Progenitor cell of endocrine pancreas (in vitro differentiated cells): ENCODE data around the gene ZNHIT1. TPM values are rescaled to one million over a fixed set of nuclear protein-coding genes. Genes with fewer than 3 reads are reported as not detected.

Experiments used
- DNase-seq: peaks from one replicate; pipeline ENCODE4 v3.0.0; 2021; ENCODE audit warnings: low spot score; ENCODE audit not compliant: unreplicated experiment
- H3K27ac Mint-ChIP-seq: 2 replicates; pipeline ENCODE4 v1.8.0; 2021; ENCODE audit warnings: mild to moderate bottlenecking, moderate library complexity, mixed read lengths
- H3K27me3 Mint-ChIP-seq: 2 replicates; pipeline ENCODE4 v1.8.0; 2021; ENCODE audit warnings: mixed read lengths
- H3K36me3 Mint-ChIP-seq: 2 replicates; pipeline ENCODE4 v1.8.0; 2022; ENCODE audit warnings: mixed read lengths; ENCODE audit not compliant: insufficient read depth
- H3K4me1 Mint-ChIP-seq: 2 replicates; pipeline ENCODE4 v1.8.0; 2021; ENCODE audit warnings: low read depth, mixed read lengths
- H3K4me3 Mint-ChIP-seq: 2 replicates; pipeline ENCODE4 v1.8.0; 2021; ENCODE audit warnings: low read depth, mild to moderate bottlenecking, moderate library complexity, mixed read lengths
- H3K9me3 Mint-ChIP-seq: 2 replicates; pipeline ENCODE4 v1.8.0; 2021; ENCODE audit warnings: low read depth, mixed read lengths
- total RNA-seq: library from RNA; stranded (reverse); gene quantifications from 2 replicates; pipeline ENCODE4 v1.2.1, GENCODE V29; 2021
- TF ChIP-seq, protein P1 (sequence below): fragments of 200-600 bp; sonication (generic); IDR thresholded peaks from one replicate; pipeline ENCODE4 v1.5.0; 2021; ENCODE audit warnings: antibody characterized with exemption, mild to moderate bottlenecking; ENCODE audit not compliant: unreplicated experiment

The ZNHIT1 gene
- total RNA-seq, 1 donor from 2014 or later, result 62.2 TPM

DNA sequence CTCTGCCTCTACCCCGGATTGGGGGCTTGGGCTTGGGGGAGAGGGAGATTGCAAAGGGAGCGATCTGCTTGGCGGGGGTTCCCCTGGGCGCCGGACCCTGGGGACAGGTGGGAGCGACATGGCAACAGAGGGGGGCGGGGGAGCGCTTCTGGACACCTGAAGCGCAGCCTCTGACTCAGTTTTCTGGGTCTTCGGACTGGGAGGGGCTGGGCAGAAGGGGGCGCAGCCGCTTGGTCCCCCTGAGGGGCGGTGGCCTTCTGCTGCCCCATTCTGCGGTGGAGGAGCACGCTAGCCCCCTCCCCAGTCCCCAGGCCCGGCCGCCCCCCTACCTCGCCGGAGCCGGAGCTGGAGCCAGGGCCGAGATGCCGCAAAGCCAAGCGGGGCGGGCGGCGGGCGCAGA lies 38.3 kb upstream of the ZNHIT1 start:
- no peak overlapping the region for H3K4me3 Mint-ChIP-seq
- H3K9me3 Mint-ChIP-seq, result no peaks in the 10 kb centered on the region
- H3K4me1 Mint-ChIP-seq, result peaks cover 2% of the 10 kb centered on the region
- TF ChIP-seq, protein P1, sequence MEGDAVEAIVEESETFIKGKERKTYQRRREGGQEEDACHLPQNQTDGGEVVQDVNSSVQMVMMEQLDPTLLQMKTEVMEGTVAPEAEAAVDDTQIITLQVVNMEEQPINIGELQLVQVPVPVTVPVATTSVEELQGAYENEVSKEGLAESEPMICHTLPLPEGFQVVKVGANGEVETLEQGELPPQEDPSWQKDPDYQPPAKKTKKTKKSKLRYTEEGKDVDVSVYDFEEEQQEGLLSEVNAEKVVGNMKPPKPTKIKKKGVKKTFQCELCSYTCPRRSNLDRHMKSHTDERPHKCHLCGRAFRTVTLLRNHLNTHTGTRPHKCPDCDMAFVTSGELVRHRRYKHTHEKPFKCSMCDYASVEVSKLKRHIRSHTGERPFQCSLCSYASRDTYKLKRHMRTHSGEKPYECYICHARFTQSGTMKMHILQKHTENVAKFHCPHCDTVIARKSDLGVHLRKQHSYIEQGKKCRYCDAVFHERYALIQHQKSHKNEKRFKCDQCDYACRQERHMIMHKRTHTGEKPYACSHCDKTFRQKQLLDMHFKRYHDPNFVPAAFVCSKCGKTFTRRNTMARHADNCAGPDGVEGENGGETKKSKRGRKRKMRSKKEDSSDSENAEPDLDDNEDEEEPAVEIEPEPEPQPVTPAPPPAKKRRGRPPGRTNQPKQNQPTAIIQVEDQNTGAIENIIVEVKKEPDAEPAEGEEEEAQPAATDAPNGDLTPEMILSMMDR, result no peak
- no peak overlapping the region for H3K27ac Mint-ChIP-seq
- no peak for DNase-seq
- peaks cover 73% of the 10 kb centered on the region for H3K27me3 Mint-ChIP-seq
- peaks cover 1% of the 10 kb centered on the region for H3K36me3 Mint-ChIP-seq

DNA sequence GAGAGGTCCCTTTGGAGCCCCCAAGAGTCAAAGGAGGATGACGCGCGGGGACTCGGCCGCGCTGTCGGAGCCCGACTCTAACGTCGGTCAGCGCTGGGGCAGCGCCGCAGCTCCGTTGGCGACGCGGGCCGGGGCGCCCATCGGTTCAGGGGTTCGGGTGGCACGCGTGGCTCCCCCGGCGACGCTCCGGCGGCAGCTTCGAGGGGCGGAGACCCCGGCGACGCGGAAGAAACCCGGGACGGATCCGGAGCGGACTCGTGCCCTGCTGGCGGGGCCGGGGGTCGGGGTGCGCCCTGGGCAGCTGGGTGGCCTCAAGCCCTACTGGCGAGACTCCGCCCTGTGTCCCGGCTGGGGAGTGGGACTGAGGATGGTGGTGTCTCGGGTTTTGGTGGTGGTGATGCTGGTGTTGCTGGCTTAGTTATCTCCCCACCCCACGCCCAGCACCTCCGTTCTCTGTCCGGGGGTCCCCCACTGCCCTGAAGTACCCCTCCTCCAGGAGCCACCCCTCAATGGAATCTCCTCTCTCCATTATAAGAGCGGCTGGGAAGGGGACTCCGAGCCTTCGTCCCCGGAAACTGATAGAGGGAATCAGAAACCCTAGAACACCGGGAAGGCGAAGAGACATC lies 37.7 kb upstream of the ZNHIT1 start, which contains the start of gene NAT16:
TSS of gene NAT16 (minus strand) at position 164 of the 626 bp plus-strand sequence. CDS start 5,486 bp downstream, outside the sequence.
- no peak within 1 kb of the TSS for H3K4me3 Mint-ChIP-seq
- H3K27ac Mint-ChIP-seq, result no peak within 1 kb of the TSS
- DNase-seq, result no peak
- TF ChIP-seq, protein P1, result no peak
- H3K36me3 Mint-ChIP-seq, result peaks cover 1% of the 10 kb centered on the region
- H3K9me3 Mint-ChIP-seq, result no peaks in the 10 kb centered on the region
- peaks cover 2% of the 10 kb centered on the region for H3K4me1 Mint-ChIP-seq
- H3K27me3 Mint-ChIP-seq, result peaks cover 73% of the 10 kb centered on the region

DNA sequence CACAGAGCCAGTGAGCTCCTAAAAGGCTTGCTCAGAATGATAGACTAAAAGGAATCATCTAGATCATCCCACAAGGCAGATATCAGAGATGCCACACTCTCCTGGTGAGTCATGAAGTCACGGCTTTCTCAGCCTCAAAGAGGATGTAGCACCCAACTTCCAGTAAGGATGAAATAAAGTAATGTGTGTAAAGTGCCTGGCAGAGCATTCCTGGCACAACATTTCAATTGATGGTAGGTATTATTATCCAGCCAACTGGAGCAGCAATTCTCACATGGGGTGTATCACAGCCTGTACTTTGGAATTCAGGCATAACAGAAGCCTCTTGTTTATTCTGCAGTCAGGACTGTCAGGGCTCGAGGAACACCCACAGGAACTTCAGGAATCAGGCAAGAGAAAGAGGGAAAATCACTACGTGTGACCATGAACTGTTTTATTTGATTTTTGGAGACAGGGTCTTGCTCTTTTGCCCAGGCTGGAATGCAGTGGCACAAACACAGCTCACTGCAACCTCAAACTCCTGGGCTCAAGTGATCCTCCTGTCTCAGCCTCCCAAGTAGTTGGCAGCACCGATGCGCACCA lies 32.6 kb upstream of the ZNHIT1 start:
- TF ChIP-seq, protein P1, result no peak
- H3K36me3 Mint-ChIP-seq, result no peaks in the 10 kb centered on the region
- no peak for DNase-seq
- peaks cover 41% of the 10 kb centered on the region for H3K27me3 Mint-ChIP-seq
- no peaks in the 10 kb centered on the region for H3K4me1 Mint-ChIP-seq
- no peak overlapping the region for H3K27ac Mint-ChIP-seq
- no peak overlapping the region for H3K4me3 Mint-ChIP-seq
- no peaks in the 10 kb centered on the region for H3K9me3 Mint-ChIP-seq

DNA sequence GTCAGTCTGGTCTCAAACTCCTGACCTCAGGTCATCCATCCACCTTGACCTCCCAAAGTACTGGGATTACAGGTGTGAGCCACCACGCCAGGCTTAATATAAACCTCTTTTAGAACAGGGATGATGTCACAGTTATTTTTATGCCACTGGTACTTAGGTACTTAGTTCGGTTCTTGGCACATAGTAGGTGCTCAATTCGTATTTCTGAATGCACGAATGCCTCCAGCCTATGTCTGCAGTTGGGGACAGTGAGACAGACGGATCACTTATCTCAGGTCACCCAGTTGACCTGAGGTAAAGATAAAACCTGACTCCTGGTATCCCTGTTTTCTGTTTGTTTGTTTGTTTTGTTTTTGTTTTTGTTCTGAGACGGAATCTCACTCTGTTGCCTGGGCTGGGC lies 31.8 kb upstream of the ZNHIT1 start:
- H3K27ac Mint-ChIP-seq, result no peak overlapping the region
- no peaks in the 10 kb centered on the region for H3K9me3 Mint-ChIP-seq
- H3K27me3 Mint-ChIP-seq, result peaks cover 35% of the 10 kb centered on the region
- TF ChIP-seq, protein P1, result no peak
- no peak overlapping the region for H3K4me3 Mint-ChIP-seq
- no peak for DNase-seq
- no peaks in the 10 kb centered on the region for H3K36me3 Mint-ChIP-seq
- no peaks in the 10 kb centered on the region for H3K4me1 Mint-ChIP-seq

DNA sequence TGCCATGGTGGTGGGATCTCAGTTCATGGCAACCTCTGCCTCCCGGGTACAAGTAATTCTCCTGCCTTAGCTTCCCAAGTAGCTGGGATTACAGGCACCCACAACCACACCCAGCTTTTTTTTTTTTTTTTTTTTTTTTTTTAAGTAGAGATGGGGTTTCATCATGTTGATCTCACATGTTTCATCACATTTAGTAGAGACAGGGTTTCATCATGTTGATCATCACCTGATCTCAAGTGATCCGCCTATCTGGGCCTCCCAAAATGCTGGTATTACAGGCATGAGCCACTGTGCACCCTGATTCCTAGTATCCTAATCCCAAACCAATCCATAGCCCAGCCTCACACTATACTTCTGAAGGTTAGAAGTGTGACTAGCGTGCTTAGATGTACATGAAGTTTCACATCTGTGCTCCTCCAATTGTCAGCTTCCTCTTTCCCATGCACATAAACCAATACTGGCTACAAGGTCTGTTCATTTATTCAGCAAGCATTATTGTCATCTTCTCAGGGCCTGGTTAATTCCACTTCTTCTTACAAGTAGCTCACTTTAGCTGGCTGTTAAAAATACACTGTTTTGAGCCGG lies 31.0 kb upstream of the ZNHIT1 start:
- Mint-ChIP-seq H3K27ac (no peak overlapping the region), H3K4me3 (no peak overlapping the region), H3K9me3 (no peaks in the 10 kb centered on the region), H3K36me3 (no peaks in the 10 kb centered on the region), H3K4me1 (no peaks in the 10 kb centered on the region), H3K27me3 (peaks cover 36% of the 10 kb centered on the region)
- TF ChIP-seq, protein P1, result no peak
- no peak for DNase-seq
